GM18498 (cell line): ENCODE results near the gene PCGF6.

Experiments
- ATAC-seq: cut with Tn5 transposase; IDR thresholded peaks from one replicate; pipeline ENCODE4 v1.9.1; 2021; ENCODE audit warnings: mild to moderate bottlenecking, moderate library complexity; ENCODE audit not compliant: unreplicated experiment

PCGF6 gene

DNA sequence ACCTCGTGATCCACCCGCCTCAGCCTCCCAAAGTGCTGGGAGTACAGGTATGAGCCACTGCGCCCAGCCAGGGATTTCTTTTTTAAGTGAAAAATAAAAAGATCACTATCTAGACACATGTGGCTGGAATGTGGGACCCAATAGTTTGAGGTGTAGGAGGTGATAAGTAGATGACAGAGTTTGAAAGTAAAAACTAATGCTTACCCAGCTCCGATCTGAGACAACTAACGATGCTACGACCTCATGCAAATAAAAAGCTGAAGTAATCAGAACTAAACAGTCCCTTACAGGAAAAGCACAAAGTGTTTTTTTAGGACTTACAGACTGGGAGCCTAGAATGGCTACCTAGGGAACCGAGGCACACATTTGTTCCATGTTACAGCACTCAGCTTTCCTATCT is 23.0 kb downstream of the PCGF6 start:
- ATAC-seq: no peak

DNA sequence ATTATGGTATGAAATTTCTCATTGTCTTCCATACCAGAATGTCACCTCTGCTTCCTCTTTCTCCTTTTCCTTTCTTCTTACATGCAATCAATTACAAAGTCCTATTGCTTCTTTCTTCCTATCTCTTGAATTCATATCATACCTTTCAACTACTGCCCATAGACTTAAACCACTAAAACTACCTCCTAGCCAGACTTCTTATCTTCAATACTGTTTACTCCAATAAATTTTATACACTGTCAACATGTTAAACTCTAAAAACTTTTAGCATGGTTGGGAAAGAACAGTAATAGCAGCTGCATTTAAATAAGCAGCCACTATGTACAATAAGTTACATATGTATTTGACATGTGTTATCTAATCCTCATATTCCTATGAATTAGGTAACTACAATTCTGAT is 34.9 kb downstream of the PCGF6 start:
- ATAC-seq: no peak

DNA sequence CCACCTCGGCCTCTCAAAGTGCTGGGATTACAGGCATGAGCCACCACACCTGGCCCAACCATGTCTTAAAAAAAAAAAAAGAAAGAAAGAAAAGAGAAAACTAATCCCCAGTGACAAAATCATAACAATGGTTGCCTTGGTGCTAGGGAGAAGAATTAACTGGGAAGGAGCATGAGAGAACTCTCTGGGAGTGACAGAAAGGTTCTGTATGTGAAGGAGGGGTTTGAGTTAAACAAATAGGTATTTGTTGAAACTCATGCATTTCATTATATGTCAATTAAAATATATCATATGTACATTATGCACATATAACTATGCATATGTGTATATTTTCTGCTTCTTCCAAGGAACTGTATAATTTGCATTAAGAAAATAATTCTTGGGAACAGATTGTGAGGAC is 40.7 kb downstream of the PCGF6 start:
- ATAC-seq: no peak

DNA sequence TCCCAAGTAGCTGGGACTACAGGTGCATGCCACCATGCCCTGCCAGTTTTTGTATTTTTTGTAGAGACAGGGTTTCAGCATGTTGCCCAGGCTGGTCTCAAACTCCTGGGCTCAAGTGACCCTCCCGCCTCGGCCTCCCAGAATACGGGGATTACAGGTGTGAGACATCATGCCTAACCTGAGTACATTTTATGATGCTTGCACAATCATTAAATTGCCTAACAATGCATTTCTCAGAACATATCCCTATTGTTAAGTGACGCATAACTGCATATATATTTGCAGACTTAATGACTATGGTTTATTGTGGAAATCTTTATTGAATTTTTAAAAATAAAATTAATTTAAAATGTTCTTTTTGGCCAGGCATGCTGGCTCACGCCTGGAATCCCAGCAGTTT is 43.3 kb downstream of the PCGF6 start:
- no peak for ATAC-seq

DNA sequence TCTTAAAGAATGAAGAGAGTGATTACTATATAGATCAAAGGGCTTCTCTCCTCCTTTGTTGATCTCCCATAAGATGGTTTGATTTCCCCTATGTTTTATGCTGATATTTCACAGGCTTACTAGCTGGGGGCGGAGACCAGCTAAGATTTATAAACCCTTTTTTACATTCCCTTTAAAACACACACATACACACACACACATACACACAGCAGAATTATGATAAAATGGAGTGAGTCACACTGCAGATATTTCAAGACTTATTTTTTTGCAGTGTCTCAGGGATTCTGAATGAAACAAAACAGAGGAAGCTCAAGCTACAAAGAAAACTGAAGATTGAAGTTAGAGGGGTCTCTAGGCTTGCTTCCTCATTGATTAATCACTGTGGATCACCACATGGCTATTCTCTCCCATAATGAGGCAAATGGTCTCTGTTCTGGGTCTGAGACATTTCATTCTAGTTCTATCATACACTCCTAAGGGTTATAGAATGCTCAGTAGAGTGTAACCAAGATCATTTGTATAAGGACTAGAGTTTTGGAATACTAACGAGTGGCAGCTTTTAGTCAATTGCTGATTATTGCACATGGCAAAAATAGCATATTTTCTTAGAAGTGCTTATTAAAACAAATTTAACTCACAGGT is 55.4 kb downstream of the PCGF6 start:
- ATAC-seq: no peak

DNA sequence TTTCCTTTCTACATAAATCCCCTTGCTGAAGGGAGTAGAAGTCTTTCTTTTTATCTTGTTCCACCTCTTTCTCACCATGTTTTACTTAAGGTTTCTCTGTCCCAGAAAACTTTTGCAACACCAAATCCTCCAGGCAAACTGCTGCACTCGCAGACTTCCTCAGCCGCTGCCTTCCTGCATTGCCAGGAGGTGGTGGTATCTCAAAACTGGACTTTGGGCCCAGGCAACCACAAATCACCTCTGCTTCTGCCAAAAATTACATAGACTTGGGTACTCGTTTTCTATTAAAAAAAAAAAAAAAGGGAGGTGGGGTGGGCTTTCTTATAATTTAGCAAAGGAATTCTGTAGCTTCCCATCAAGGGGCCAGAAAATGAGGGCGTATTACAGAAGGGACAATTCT is 59.4 kb downstream of the PCGF6 start:
- no peak for ATAC-seq

DNA sequence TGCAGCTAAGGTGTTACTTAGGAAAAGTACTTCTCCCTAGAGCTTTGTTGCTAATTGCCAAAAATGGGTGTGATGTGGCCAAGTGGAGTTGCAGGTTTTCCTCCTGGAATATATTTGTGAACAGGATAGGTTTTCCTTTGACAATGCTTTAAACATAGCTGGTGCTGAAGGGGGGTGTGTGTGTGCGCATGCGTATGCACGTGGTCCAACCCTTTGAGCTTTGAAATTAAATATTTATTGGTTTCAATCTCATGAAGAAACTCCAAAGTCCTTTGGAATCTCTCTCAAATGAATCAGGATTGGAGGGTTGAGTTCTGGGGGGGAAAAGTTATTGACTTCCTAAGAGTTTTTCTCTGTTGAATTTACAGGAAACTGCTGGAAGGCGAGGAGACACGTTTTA is 62.9 kb downstream of the PCGF6 start:
- no peak for ATAC-seq

DNA sequence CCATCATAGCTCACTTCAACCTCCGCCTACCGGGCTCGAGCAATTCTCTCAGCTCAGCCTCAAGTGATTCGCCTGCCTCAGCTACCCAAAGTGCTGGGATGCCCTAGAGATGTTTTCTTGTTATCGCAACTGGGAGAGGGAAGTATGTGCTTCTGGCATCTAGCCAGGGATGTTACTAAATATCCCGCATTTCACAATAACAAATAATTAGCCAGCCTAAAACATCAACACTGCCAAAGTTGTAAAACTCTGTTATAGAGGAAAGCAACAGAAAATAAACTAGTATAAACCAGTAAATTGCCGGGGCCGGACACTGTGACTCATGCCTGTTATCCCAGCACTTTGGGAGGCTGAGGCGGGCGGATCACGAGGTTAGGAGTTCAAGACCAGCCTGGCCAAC is 66.8 kb downstream of the PCGF6 start:
- no peak for ATAC-seq

DNA sequence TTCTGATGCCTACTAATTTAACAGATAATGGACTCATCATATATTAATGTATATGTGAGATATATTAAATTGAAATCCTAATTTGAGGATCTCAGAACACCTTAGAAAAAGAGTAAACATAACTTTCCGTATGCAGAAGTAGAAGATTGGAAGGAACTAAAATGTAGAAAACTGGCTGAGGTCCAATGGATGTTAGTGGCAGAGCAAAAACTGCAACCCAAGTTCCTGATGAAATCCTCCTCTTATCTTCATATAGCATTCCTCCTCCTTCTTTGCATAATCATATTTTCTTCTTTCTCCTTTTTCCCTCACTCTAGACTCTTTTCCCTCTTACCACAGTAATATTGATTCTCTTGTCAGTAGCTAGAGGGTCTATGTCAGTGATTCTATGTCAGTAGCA is 68.0 kb downstream of the PCGF6 start:
- ATAC-seq: no peak

DNA sequence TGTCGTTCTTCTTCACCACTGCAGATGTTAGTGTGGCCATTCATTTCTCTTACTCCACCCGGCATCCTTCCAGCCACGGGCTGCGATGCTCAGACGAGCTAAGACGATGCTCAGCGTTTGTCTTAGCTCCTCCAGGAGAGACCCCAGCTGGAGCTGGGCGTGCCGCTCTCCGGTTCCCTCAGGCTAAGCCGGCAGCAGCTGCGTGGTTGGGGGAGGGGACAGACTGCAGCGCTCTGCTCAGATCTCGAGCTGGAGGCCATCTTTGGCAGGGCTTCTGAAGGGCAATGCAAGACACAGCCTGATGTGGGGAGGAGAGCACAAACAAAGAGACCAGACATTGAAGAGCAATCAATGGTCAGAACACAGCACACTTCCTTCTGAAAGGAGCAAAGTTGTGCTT is 69.2 kb downstream of the PCGF6 start:
- no peak for ATAC-seq

DNA sequence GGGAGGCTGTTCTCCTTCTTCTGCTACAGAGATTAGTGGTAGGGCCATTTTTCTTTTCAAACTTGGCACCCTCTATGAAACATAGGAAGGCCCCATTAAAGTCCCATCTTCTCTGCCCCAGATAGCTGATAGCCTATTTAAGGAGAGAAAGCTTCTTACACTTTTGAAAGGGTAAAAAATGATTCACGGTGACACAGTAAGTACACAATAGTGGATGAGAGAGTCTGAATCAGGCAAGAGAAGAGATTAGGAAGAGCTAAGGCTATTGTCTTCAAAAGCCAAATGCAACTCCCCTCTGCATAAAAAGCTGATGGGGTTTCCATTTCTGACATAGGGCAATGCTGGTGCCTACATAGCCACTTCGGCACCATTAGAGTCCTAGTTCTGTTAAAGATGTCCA is 70.4 kb downstream of the PCGF6 start:
- ATAC-seq: no peak

DNA sequence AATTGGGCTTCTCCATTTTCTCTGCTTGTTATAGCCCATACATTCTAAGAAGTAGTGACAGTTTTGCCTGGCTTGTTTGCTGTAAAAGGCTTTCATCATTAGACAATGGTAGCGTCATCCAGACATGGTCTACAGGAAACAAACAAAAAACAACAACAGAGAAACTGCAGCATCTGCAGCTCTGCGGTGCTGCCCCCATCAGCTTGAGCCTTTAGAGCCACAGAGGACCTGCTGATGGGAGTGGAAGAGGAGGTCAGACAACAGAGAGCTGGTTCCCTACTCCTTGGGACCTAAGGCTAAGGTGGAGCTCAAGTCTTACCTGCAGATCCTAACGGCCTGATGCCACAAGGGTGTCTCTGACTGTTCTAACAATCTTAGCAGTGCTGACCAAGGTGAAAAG is 70.9 kb downstream of the PCGF6 start:
- no peak for ATAC-seq

DNA sequence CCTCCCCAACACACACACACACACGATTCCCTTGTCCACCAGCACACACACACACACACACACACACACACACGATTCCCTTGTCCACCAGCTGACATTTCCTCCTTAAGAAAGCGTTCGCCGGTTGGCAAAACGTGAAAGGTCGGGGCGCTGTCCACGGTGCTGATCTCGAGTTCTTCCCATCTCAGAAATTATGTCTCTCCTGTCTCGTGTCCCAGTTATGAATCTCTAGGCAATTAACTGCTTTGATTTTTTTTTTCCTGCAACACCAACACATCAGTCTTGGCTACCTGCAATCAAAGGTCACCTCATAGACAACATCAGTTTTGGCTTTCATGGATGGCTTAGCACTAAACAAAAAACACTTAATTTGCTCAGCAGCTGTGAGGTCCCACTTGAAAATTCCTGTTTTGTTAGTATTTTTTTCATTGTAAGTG is 72.1 kb downstream of the PCGF6 start:
- no peak for ATAC-seq

DNA sequence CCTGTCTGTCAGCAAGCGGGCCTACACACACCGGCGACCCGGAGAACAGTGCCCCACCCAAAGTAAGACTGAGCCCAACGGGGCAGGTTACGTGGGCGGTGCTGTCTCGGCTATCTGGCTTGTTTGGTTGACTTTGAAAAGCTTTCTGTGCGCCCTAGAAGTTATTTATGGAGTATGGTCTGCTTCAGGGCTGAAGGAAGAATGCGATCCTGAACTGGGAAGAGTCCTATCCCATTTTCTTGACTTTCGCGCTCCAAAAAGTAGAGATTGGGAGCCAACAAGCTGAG is 72.5 kb downstream of the PCGF6 start:
- ATAC-seq: no peak

DNA sequence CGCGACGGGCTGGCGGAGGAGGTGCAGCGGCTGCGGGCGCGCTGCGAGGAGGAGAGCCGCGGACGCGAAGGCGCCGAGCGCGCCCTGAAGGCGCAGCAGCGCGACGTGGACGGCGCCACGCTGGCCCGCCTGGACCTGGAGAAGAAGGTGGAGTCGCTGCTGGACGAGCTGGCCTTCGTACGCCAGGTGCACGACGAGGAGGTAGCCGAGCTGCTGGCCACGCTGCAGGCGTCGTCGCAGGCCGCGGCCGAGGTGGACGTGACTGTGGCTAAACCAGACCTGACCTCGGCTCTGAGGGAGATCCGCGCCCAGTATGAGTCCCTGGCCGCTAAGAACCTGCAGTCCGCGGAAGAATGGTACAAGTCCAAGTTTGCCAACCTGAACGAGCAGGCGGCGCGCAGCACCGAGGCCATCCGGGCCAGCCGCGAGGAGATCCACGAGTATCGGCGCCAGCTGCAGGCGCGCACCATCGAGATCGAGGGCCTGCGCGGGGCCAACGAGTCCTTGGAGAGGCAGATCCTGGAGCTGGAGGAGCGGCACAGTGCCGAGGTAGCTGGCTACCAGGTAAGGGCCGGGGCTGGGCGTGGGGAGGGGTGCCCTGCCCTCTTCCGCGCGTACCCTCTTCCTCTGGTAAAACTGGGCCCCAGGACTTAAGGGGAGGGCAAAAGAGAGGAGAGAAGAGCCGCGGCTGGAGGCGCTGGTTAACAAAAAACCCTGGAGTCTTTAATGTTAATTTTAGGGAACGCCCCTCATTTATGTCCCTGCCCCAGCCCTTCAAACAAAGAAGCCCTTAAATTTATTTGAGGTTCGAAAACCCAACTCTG is 73.0 kb downstream of the PCGF6 start:
- no peak for ATAC-seq

DNA sequence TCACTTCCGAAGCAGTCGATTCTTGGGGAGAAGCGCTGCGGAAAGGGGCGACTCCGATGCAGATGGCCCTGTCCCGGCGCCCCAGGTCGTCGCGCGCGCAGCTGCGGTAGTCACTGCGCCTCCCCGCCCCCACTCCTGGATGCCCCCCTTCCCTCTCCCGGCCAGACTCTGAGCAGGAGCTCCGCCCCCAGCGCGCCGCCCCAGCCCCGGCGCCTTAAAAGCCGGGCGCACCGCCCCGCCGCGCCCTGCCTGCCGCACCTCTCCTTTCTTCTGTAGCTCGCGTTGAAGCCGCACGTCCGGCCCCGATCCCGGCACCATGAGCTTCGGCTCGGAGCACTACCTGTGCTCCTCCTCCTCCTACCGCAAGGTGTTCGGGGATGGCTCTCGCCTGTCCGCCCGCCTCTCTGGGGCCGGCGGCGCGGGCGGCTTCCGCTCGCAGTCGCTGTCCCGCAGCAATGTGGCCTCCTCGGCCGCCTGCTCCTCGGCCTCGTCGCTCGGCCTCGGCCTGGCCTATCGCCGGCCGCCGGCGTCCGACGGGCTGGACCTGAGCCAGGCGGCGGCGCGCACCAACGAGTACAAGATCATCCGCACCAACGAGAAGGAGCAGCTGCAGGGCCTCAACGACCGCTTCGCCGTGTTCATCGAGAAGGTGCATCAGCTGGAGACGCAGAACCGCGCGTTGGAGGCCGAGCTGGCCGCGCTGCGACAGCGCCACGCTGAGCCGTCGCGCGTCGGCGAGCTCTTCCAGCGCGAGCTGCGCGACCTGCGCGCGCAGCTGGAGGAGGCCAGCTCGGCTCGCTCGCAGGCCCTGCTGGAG is 73.8 kb downstream of the PCGF6 start, which contains the start of gene INA:
Gene INA, plus strand, starts transcription at position 243 of the 817 bp plus-strand sequence. Its CDS starts 74 bp downstream, at position 317.
- no peak for ATAC-seq

DNA sequence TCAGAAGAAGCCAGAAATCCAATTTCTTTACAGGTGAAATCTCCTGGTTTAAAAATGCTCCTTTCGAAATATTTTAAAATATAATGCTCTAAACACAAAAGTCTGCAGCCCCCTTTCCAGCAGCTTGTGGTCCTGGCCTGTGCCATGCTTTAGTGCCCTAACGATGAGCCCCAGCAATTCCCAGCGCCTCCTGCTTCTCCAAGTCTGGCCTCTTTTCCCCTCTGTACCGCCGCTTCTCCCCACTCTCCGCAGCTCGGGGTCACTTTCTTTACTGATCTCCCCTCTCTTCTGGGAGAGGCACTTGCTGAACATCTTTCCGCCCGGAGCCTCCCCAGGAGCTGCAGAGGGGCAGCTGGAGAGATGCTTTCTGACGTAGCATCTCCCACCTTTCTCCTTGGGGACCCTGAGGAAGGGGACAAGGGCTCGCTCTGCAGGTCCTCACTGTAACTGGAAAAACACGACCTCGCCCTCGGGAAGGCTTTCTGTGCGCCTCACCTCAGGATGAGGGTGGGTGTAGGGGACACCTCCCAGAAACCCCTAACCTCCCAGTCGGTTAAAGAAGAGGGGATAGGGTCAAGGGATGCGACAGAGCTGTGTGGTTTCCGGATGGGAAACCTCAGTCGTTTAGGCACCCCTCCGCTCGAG is 74.6 kb downstream of the PCGF6 start:
- no peak for ATAC-seq

DNA sequence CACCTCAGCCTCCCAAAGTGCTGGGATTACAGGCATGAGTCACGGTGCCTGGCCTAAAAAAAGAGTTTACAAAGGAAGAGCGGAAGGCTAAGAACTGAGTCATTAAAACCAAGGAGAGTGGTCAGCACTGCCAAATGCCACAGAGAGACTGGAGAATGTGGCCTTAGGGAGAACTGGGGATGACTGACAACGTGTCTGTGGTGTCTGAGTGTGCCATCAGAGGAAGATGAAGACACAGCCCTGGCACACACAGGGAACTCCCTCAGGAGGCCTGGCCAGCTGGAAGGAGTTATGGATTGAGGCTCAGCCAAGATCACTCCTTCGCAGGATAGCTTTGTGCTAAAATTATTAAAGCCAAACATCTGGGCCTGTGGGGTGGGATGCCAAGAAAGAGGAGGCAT is 77.9 kb downstream of the PCGF6 start:
- ATAC-seq: no peak

DNA sequence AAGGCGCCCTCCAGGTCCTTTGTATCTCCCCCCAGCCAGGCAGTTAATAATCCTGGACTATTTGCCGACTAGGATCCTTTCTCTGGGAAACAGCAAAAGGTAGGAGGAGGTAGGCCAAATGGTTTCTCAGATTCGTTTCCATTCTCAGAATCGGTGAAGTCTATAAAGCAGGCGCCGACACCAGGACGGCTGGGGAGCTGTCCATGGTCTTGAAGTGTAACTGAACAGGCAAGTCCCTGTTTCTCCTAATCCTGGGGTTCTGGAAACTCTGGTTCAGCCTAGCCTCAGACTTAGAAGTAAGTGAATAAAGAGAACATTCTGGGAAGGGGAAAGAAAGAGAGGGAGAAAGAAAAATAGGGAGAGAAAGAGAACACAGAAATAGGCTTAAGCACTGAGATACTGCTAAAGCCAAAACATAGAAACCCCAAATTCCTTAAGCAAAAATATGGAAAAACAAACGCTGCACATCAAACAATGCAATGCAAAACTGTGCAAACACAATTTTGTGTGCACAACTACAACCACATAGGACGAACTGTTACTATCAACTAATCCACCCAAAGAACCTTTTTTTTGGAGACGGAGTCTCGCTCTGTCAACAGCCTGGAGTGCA is 85.1 kb downstream of the PCGF6 start:
- no peak for ATAC-seq

DNA sequence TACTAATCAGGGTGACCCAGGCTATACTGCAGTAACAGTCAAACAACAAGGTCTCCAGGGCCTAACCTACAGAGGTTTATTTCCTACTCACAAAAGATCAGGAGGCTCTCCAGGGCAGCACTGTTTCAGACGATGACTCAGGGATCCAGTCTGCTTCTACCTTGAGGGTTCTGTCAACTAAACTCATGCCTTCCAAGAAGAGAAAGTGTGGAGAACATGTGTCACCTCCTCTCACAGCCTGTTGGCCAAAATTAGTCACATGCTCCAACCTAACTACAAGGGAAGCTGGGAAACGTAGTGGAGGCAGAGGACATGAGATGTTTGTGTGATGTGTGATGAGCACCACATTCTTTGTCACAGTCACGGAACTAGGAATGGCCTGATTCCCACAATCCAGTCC is 88.7 kb downstream of the PCGF6 start:
- no peak for ATAC-seq

DNA sequence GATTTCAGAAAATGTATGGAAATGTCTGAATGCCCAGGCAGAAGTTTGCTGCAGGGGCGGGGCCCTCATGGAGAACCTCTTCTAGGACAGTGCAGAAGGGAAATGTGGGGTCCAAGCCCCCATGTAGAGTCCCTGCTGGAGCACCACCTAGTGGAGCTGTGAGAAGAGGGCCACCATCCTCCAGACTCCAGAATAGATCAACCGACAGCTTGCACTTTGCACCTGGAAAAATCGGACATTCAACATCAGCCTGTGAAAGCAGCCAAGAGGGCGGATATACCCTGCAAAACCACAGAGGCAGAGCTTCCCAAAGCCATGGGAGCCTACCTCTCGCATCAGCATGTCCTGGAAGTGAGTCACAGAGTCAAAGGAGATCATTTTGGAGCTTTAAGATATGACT is 91.0 kb downstream of the PCGF6 start:
- ATAC-seq: no peak
